Astrocyte (in vitro differentiated cells and primary cell): ENCODE measurements around the gene DISC1.

ENCODE experiments used
- EZH2 ChIP-seq: IDR thresholded peaks from 2 replicates; pipeline ENCODE4 v1.6.1; 2012; ENCODE audit warnings: mild to moderate bottlenecking, low read length, inconsistent platforms; ENCODE audit not compliant: insufficient read depth
- TF ChIP-seq, protein P1 (sequence below): IDR thresholded peaks from 2 replicates; pipeline ENCODE4 v1.5.1; 2011; ENCODE audit warnings: low read depth, mild to moderate bottlenecking, inconsistent platforms, low read length, moderate library complexity; ENCODE audit not compliant: insufficient read depth

DNA sequence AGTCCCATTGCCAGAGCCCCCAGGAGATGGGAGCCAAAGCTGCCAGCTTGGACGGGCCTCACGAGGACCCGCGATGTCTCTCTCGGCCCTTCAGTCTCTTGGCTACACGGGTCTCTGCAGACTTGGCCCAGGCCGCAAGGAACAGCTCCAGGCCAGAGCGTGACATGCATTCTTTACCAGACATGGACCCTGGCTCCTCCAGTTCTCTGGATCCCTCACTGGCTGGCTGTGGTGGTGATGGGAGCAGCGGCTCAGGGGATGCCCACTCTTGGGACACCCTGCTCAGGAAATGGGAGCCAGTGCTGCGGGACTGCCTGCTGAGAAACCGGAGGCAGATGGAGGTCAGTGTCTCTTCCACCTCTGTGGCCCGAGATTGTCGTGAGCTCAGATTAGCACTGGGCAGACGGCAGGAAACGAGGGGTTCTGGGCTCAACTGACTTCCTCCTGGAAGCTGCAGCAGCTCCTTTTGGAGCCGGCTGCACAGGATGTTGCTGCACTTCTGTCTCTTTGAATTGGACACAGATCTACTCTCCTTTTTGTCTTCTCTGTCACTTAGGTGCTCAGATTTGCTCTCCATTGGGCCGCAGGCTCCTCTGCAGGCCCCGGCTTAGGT is 68.0 kb downstream of the DISC1 start:
- TF ChIP-seq EZH2: no peak
- TF ChIP-seq, protein P1, sequence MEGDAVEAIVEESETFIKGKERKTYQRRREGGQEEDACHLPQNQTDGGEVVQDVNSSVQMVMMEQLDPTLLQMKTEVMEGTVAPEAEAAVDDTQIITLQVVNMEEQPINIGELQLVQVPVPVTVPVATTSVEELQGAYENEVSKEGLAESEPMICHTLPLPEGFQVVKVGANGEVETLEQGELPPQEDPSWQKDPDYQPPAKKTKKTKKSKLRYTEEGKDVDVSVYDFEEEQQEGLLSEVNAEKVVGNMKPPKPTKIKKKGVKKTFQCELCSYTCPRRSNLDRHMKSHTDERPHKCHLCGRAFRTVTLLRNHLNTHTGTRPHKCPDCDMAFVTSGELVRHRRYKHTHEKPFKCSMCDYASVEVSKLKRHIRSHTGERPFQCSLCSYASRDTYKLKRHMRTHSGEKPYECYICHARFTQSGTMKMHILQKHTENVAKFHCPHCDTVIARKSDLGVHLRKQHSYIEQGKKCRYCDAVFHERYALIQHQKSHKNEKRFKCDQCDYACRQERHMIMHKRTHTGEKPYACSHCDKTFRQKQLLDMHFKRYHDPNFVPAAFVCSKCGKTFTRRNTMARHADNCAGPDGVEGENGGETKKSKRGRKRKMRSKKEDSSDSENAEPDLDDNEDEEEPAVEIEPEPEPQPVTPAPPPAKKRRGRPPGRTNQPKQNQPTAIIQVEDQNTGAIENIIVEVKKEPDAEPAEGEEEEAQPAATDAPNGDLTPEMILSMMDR: no peak
